Motor neuron (in vitro differentiated cells): ENCODE data around the gene SATL1. TPM values are rescaled to one million over a fixed set of nuclear protein-coding genes. Genes with fewer than 3 reads are reported as not detected.
A peak's percentile ranks its signal among the peaks of the same experiment; 100 is the strongest.

Experiments
- ATAC-seq, 8 experiments: fragments of 200-7000 bp; cut with Tn5 transposase; replicated peaks in 6 of 8; 2 replicates each; pipeline ENCODE4 v1.8.0; 2021; ENCODE audit warnings: mild to moderate bottlenecking in 8 of 8, moderate library complexity in 8 of 8
- H3K27ac ChIP-seq, 2 donors: fragments of 250-450 bp; sonication (Bioruptor Pico); 2 replicates each; pipeline ENCODE4 v1.9.0; 2021; ENCODE audit warnings: antibody characterized with exemption in 2 of 2, mild to moderate bottlenecking in 2 of 2, moderate library complexity in 1 of 2
- H3K4me1 ChIP-seq, 2 donors: fragments of 250-450 bp; sonication (Bioruptor Pico); replicated peaks in 1 of 2; 2 replicates each; pipeline ENCODE4 v1.6.1; 2021; ENCODE audit warnings: antibody characterized with exemption in 2 of 2, mild to moderate bottlenecking in 2 of 2, moderate library complexity in 1 of 2
- H3K4me3 ChIP-seq, 5 donors: fragments of 250-450 bp; sonication (Bioruptor Pico); 2 replicates each; pipeline ENCODE4 v1.9.0; 2021; ENCODE audit warnings: antibody characterized with exemption in 5 of 5, mild to moderate bottlenecking in 5 of 5, moderate library complexity in 4 of 5
- WGBS, 10 experiments: fragments of 450-650 bp; shearing (Covaris generic); methylation state at CpG; one replicate each; pipeline ENCODE4 v1.0.0; 2022; 5-methylcytosine and 5-hydroxymethylcytosine counted together
- in situ Hi-C, 9 experiments: fragments of 400-800 bp; cut with MboI; loops; one replicate each; pipeline ENCODE4 v1.15.0; 2021; ENCODE audit warnings: low sequenced_read_pairs in 9 of 9, low pct_unique_long_range_greater_than_20kb in 2 of 9; ENCODE audit not compliant: unreplicated experiment in 9 of 9
- total RNA-seq, 8 experiments: library from RNA; unstranded; fragments of 300-600 nt; gene quantifications; 2 replicates each; pipeline versions ENCODE4 v1.2.3 to v1.2.4, GENCODE V29; 2022

SATL1 gene
- total RNA-seq, 8 experiments from 2014 or later, result 0.13 to 1.6 (median 0.76) TPM; not detected in 1

DNA sequence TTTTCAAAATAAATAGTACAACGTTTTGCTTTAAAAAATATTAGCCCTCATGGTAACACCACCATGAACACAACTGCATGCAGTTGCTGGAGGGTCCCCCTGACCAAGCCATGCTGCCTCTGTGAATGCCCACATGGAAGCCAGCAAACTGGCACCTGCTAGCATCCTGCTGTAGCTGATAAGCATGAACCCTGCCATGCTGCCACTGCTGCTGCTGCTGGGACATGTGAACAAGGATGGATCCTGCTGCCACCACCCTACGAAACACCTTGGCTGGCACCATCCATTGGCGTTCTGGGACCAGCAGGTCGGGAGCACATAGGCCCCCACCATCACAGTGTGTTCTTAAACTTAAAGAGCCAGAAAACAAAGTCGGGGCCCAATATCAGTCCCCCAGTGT lies 83.9 kb downstream of the SATL1 start:
- in situ Hi-C loops, result no loop called here
- Histone ChIP-seq H3K27ac (no peak overlapping the region), H3K4me3 (no peak overlapping the region), H3K4me1 (no peaks in the 10 kb centered on the region)
- ATAC-seq, result no peak
- 30 to 100% (median 53%) methylated on average over 1 to 3 of the region's 5 CpGs; no CpG with 5 or more reads in 7 of the 10 experiments for WGBS, 10 experiments

DNA sequence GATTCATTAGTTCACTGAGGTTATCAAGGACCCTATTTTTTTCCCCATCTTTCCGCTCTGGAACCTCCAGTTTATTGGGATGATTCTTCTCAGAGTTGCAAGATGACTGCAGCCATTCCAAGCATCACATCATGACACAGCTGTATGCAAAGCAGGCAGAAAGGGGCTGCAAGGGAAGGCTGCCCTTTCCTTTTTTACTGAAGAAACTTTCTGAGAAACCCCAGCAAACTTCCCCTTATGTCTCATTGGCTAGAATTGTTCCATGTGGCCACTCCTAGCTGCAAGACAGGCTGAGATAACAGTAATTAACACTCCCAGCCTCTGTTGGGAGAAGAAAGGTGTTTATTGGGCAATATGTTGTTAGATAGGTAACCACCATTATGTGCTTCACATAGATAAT lies 102.6 kb downstream of the SATL1 start:
- 0 to 100% (median 67%) methylated on average over 1 of the region's 1 CpG; no CpG with 5 or more reads in 7 of the 10 experiments for WGBS, 10 experiments
- no peak overlapping the region for H3K27ac ChIP-seq
- H3K4me3 ChIP-seq, result no peak overlapping the region
- in situ Hi-C loops, result no loop called here
- H3K4me1 ChIP-seq, result no peaks in the 10 kb centered on the region
- ATAC-seq, result no peak

DNA sequence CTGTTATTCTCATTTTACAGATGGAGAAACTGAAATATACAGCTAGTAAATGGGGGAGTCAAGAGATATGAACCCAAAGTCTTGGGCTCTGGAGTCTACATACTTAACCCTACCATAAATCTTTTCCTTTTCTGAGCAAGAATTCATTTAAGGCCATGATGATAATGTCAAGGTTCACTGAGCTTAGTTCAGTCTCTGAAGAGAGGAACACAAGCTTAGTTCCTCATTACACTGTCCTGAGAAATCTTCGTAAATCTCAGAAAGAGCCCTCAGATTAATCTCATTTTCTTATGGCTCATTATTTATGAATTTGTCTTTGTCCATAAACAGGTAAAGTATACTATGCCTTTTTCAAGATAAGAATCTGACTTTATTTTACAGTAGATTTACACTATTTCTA lies 104.2 kb downstream of the SATL1 start:
- in situ Hi-C loops, result no loop called here
- no peak for ATAC-seq
- H3K4me1 ChIP-seq, result no peaks in the 10 kb centered on the region
- 0 to 100% (median 67%) methylated on average over 1 of the region's 1 CpG; no CpG with 5 or more reads in 6 of the 10 experiments for WGBS, 10 experiments
- no peak overlapping the region for H3K27ac ChIP-seq
- no peak overlapping the region for H3K4me3 ChIP-seq

DNA sequence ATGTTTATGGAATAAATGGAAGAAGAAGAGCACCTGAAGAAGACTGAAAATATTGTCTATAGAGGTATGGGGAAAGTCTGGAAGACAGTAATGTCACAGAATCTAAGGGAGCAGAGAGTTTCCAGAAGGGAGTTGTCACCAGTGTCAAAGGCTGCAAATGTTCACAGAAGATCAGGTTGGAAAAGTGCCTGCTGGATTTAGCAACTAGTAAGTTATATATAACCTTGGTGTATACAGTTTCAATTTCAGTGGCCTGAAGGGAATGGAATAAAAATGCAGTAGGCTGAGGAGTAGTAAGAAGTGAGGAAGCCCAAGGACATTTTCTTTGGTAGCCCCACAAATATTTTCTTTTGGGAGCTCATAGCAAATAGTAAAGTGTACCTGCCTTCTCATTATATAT lies 107.2 kb downstream of the SATL1 start:
- H3K4me3 ChIP-seq, result no peak overlapping the region
- ATAC-seq, result no peak
- no peak overlapping the region for H3K27ac ChIP-seq
- in situ Hi-C loops, result no loop called here
- no peaks in the 10 kb centered on the region for H3K4me1 ChIP-seq

DNA sequence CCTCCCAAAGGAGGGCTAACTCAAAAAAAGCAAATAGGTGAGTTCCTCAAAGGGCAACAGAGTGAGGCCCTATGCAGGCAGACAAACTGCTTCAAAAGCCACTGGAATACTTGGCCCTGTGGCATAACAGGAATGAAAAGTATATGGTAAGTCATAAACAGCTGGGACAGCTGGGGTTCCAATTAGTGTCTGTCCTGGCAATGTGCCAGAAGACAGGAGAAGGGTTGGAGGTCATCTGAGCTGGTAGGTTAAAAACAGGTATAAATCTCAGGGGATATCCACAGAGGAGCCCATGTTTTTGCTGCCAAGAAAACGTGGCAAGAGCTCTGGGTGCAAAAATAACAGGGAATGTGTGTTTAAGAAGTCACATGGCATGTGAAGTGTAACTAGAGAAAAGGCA lies 128.3 kb downstream of the SATL1 start:
- no peak for ATAC-seq

DNA sequence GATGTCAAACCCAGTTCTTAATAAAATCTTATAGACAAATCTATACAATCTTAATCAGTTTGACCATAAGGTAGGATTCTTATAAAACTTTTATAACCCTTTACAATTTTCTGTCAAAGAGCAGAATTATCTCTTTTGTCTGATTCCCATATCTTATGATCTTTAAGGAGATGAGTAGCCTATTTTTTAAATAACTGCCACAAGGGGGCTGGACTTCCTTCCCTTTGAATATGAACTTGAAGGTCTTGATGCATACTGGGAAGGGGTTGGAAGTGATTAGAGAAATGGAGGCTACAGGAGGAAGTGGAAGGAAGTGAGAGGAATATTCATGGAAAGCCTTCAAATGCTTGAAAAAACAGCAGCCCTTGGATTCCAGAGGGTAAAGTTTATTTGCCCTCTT lies 128.8 kb downstream of the SATL1 start:
- Histone ChIP-seq H3K4me3 (no peak overlapping the region), H3K4me1 (no peaks in the 10 kb centered on the region), H3K27ac (no peak overlapping the region)
- in situ Hi-C loops, result loop anchor here in 1 of 9 experiments (25.0 kb wide), 1 partner anchor 423 kb away; no protein-coding TSS in a partner anchor
- no peak for ATAC-seq

More for the DNA sequence above, 128.3 kb downstream of the SATL1 start:
- H3K4me3 ChIP-seq, result no peak overlapping the region
- H3K4me1 ChIP-seq, result no peaks in the 10 kb centered on the region
- 0 to 60% (median 40%) methylated on average over 1 of the region's 1 CpG; no CpG with 5 or more reads in 7 of the 10 experiments for WGBS, 10 experiments
- in situ Hi-C loops, result loop anchor here in 1 of 9 experiments (25.0 kb wide), 1 partner anchor 422 kb away; no protein-coding TSS in a partner anchor
- H3K27ac ChIP-seq, result no peak overlapping the region

DNA sequence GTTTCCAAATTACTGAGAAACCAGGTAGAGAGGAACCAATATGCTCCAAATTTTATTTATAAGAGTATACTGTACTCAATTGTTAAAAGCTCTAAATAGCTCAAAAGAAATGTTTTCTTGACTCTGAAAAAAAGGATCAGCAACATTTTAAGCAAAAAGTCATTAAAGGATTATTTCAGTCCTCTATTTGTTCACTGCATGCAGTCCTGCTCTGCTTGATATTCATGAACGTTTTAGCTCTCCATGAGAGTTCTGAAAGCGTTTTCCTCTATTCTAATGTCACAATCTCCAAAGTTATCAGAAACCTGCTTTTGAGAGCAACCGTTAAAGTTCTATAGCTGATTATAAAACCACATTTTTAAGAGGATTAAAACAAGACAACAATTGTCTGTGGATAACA lies 129.4 kb downstream of the SATL1 start:
- no peak for ATAC-seq
- no peak overlapping the region for H3K4me3 ChIP-seq
- H3K4me1 ChIP-seq, result no peaks in the 10 kb centered on the region
- in situ Hi-C loops, result loop anchor here in 1 of 9 experiments (25.0 kb wide), 1 partner anchor 423 kb away; no protein-coding TSS in a partner anchor
- WGBS, 10 experiments, result 0 to 100% (median 60%) methylated on average over 1 to 3 of the region's 3 CpGs; no CpG with 5 or more reads in 3 of the 10 experiments
- H3K27ac ChIP-seq, result no peak overlapping the region

DNA sequence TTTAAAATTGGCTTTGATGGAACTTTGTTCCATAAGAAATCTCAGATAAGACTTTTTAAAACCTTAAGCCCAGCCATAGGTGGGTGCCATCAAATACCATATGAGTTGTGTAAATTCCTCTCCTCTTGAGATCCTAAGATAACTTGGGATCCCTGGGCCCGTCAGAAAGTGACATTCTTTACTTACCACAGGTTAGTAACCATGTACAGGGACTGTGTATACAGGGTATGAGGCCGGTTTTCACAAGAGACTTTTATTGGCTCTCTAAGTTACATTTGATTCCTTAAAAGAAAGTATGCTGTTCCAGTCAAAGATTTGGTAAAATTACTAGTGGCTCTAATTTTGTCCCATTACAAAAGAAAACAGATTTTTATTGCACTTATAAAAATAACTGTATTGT lies 129.8 kb downstream of the SATL1 start:
- in situ Hi-C loops, result loop anchor here in 1 of 9 experiments (25.0 kb wide), 1 partner anchor 424 kb away; no protein-coding TSS in a partner anchor
- WGBS, 10 experiments, result 0 to 89% (median 19%) methylated on average over 1 to 2 of the region's 2 CpGs; no CpG with 5 or more reads in 6 of the 10 experiments
- Histone ChIP-seq H3K27ac (no peak overlapping the region), H3K4me3 (no peak overlapping the region), H3K4me1 (no peaks in the 10 kb centered on the region)
- ATAC-seq, result no peak

DNA sequence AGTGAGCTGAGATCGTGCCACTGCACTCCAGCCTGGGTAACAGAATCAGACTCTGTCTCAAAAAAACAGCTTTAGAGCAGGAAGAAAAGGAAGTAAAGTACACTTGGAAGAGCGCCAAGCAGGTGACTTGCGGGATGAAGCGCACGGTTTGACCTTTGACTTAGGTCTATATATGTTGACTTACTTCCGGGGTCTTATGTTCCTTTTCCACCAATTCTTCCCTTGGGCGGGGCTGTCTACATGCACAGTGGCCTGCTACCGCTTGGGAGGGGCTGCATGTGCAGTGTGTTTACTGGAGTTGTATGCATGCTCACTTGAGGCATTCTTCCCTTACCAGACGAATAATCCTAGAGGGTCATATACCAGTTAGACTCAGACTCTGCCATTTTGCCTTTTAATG lies 131.3 kb downstream of the SATL1 start:
- Histone ChIP-seq H3K27ac (no peak overlapping the region), H3K4me1 (no peaks in the 10 kb centered on the region), H3K4me3 (no peak overlapping the region)
- in situ Hi-C loops, result loop anchor here in 1 of 9 experiments (25.0 kb wide), 1 partner anchor 425 kb away; no protein-coding TSS in a partner anchor
- 0 to 75% (median 0%) methylated on average over 1 to 4 of the region's 9 CpGs; no CpG with 5 or more reads in 7 of the 10 experiments for WGBS, 10 experiments
- ATAC-seq, result peak in 3 of 8 experiments; percentile 50 to 81 (median 61)

DNA sequence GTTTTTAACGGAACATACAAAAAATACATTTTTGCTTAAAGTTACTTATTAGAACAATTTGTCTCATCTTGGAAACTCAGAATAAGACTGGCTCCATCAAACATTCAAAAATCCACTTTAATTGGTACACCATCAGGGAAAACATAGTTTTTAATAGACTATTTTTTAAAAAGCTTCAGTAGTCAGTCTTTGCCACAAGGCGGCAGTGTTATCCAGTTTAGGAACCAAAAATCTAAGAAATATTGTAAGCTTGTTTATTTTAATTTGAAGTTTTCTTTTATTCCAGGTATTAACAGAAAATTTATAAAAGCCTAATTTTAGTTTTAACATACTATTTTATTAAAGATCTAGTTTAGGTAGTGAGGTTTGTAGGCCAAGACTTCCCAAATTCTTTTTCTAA lies 132.2 kb downstream of the SATL1 start:
- H3K27ac ChIP-seq, result no peak overlapping the region

DNA sequence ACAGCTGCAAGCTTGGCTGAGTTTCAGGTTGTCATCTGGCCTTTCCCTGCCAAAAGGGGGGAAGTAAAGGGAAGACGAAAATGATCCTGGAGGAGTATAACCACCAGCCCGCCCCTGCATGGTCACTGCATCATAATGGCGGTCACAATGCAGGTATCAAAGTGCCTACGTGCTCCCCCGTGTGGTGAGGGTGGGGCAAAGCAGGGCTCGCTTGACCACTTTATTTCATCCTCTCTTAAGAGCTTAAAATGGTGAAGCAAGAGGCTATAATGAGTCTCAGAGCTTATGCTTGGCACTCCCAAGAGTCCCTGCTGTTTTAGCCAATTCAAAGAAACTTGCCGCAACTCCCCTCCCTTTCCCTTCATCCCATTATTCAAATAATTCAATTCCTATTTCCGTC lies 134.3 kb downstream of the SATL1 start:
- in situ Hi-C loops, result loop anchor here in 1 of 9 experiments (25.0 kb wide), 1 partner anchor 428 kb away; no protein-coding TSS in a partner anchor
- no peak for ATAC-seq
- Histone ChIP-seq H3K27ac (no peak overlapping the region), H3K4me1 (no peaks in the 10 kb centered on the region), H3K4me3 (no peak overlapping the region)
- 20 to 85% (median 80%) methylated on average over 1 to 5 of the region's 8 CpGs; no CpG with 5 or more reads in 7 of the 10 experiments for WGBS, 10 experiments

More for the DNA sequence above, 132.2 kb downstream of the SATL1 start:
- in situ Hi-C loops, result loop anchor here in 1 of 9 experiments (25.0 kb wide), 1 partner anchor 426 kb away; no protein-coding TSS in a partner anchor
- WGBS, 10 experiments, result 0 to 100% (median 45%) methylated on average over 1 to 2 of the region's 2 CpGs; no CpG with 5 or more reads in 2 of the 10 experiments
- Histone ChIP-seq H3K4me3 (no peak overlapping the region), H3K4me1 (no peaks in the 10 kb centered on the region)
- ATAC-seq, result no peak

DNA sequence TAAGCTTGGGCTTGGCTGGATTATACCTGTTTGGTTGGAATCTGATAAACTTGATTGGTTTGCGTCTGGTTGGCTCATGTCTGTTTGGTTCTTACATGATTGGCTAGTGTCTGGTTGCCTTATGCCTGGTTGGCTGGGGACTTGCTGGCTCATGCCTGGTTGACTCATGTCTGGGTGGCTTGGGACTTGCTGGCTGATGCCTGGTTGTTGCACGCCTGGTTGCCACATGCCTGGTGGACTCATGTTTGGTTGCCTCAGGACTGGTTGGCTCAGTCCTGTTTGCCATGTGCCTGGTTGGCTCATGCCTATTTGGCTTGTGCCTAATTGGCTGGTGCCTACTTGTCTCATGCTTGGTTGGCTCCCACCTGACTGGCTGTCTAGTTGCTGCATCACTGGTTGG lies 135.4 kb downstream of the SATL1 start:
- Histone ChIP-seq H3K27ac (no peak overlapping the region), H3K4me3 (no peak overlapping the region), H3K4me1 (no peaks in the 10 kb centered on the region)
- in situ Hi-C loops, result loop anchor here in 1 of 9 experiments (25.0 kb wide), 1 partner anchor 429 kb away; no protein-coding TSS in a partner anchor
- no peak for ATAC-seq
- 80 to 81% methylated on average over 1 to 2 of the region's 2 CpGs; no CpG with 5 or more reads in 8 of the 10 experiments for WGBS, 10 experiments

DNA sequence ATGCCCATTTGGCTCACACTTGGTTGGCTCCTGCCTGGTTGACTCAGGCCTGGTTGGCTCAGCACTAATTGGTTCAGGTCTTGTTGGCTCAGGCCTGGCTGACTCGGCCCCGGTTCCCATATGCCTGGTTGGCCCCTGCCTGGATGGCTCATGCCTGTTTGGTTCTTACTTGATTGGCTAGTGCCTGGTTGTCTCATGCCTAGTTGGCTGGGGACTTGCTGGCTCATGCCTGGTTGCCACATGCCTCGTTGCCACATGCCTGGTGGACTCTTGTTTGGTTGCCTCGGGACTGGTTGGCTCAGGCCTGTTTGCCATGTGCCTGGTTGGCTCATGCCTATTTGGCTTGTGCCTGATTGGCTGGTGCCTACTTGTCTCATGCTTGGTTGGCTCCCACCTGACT lies 136.2 kb downstream of the SATL1 start:
- ATAC-seq, result no peak
- Histone ChIP-seq H3K4me1 (no peaks in the 10 kb centered on the region), H3K27ac (no peak overlapping the region), H3K4me3 (no peak overlapping the region)
- WGBS, 10 experiments, result 57% methylated on average over 2 of the region's 4 CpGs; no CpG with 5 or more reads in 9 of the 10 experiments
- in situ Hi-C loops, result loop anchor here in 1 of 9 experiments (25.0 kb wide), 1 partner anchor 430 kb away; no protein-coding TSS in a partner anchor
